ENCODE data around the gene KIF16B. TPM values are rescaled to one million over a fixed set of nuclear protein-coding genes. Genes with fewer than 3 reads are reported as not detected.

Gene KIF16B
- total and polyA plus RNA-seq, 2 experiments from 2014 or later = 8.2 to 26.5 TPM

DNA sequence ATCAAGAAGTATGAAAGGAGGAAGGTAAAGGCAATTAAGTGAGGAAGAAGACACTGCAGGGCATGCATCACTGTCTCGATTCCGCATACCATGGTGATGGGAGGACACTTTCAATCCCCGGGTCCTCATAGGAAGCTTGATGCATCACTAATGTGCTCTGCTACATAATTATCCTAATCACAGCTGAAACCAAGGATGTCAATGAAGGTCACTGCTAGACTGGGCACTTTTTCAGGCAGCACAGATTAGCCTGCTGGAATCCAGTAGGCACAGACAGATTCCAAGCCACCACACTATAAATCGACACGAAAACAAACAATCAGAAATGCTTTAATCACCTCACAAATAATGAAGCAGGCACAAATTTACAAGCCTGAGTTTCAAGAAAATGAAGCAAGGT is 206.7 kb downstream of the KIF16B start:
- no peaks in the 10 kb centered on the region for H3K27me3 ChIP-seq
- TF ChIP-seq CTCF (IDR thresholded peaks at IDR 0.05; ENCODE audit: low read depth, low read length) = no peak
- no peaks in the 10 kb centered on the region for H3K36me3 ChIP-seq
- DNase-seq (ENCODE audit: low read depth in 1 of 2, low spot score in 1 of 2) = no peak
- H3K27ac ChIP-seq = no peak overlapping the region
- no peak overlapping the region for H3K4me3 ChIP-seq
- H3K9me3 ChIP-seq (ENCODE audit: low read depth) = no peaks in the 10 kb centered on the region
- H3K4me1 ChIP-seq (ENCODE audit: low read depth) = peaks cover 7% of the 10 kb centered on the region

GRCh38 chr20:16364320-16364687 is 208.9 kb downstream of the KIF16B start:
- no peaks in the 10 kb centered on the region for H3K36me3 ChIP-seq
- TF ChIP-seq CTCF (IDR thresholded peaks at IDR 0.05; ENCODE audit: low read depth, low read length) = no peak
- peaks cover 7% of the 10 kb centered on the region for H3K4me1 ChIP-seq (ENCODE audit: low read depth)
- no peaks in the 10 kb centered on the region for H3K27me3 ChIP-seq
- H3K4me3 ChIP-seq = no peak overlapping the region
- H3K9me3 ChIP-seq (ENCODE audit: low read depth) = no peaks in the 10 kb centered on the region
- no peak for DNase-seq (ENCODE audit: low read depth in 1 of 2, low spot score in 1 of 2)
- no peak overlapping the region for H3K27ac ChIP-seq

- no peak for TF ChIP-seq CTCF (IDR thresholded peaks at IDR 0.05; ENCODE audit: low read depth, low read length)
- Histone ChIP-seq H3K27ac (no peak overlapping the region), H3K9me3 (ENCODE audit: low read depth) (no peaks in the 10 kb centered on the region), H3K27me3 (no peaks in the 10 kb centered on the region), H3K4me3 (no peak overlapping the region), H3K4me1 (ENCODE audit: low read depth) (peaks cover 7% of the 10 kb centered on the region), H3K36me3 (no peaks in the 10 kb centered on the region)
- DNase-seq (ENCODE audit: low read depth in 1 of 2, low spot score in 1 of 2) = no peak
Measured at GRCh38 chr20:16363506-16364319, 209.5 kb downstream of the KIF16B start.

GRCh38 chr20:16362642-16363041 is 210.6 kb downstream of the KIF16B start:
- no peak for TF ChIP-seq CTCF (IDR thresholded peaks at IDR 0.05; ENCODE audit: low read depth, low read length)
- DNase-seq (ENCODE audit: low read depth in 1 of 2, low spot score in 1 of 2) = no peak
- H3K36me3 ChIP-seq = no peaks in the 10 kb centered on the region
- no peak overlapping the region for H3K4me3 ChIP-seq
- no peak overlapping the region for H3K27ac ChIP-seq
- H3K27me3 ChIP-seq = no peaks in the 10 kb centered on the region
- no peaks in the 10 kb centered on the region for H3K9me3 ChIP-seq (ENCODE audit: low read depth)
- H3K4me1 ChIP-seq (ENCODE audit: low read depth) = no peaks in the 10 kb centered on the region

DNA sequence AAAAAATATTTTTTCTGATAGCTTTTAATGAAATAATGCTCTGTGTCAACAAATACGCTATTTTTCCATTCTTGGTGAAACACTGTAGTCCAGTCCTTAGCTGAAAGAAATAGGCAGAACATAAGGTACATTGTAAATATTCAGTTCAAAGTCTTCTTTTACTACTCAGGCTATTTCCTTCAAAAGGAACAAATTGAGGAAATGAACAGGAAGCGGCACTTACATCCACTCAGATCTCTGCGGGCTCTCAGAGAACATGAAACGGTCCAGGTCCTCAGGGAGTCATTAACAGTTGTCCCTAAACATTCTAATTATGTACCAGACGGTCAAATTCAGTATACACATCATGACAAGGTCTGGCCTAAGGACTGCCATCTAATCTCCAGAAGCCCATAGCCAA is 212.6 kb downstream of the KIF16B start:
- no peak overlapping the region for H3K27ac ChIP-seq
- DNase-seq (ENCODE audit: low read depth in 1 of 2, low spot score in 1 of 2) = no peak
- H3K4me3 ChIP-seq = no peak overlapping the region
- no peak for TF ChIP-seq CTCF (IDR thresholded peaks at IDR 0.05; ENCODE audit: low read depth, low read length)
- H3K36me3 ChIP-seq = no peaks in the 10 kb centered on the region
- H3K9me3 ChIP-seq (ENCODE audit: low read depth) = no peaks in the 10 kb centered on the region
- H3K27me3 ChIP-seq = no peaks in the 10 kb centered on the region
- H3K4me1 ChIP-seq (ENCODE audit: low read depth) = no peaks in the 10 kb centered on the region
